Measurements from ENCODE around the gene HOXA7. TPM values are rescaled to one million over a fixed set of nuclear protein-coding genes. Genes with fewer than 3 reads are reported as not detected.

Gene HOXA7
- total RNA-seq, 2 donors from 2014 or later = 0.28 to 0.54 TPM

DNA sequence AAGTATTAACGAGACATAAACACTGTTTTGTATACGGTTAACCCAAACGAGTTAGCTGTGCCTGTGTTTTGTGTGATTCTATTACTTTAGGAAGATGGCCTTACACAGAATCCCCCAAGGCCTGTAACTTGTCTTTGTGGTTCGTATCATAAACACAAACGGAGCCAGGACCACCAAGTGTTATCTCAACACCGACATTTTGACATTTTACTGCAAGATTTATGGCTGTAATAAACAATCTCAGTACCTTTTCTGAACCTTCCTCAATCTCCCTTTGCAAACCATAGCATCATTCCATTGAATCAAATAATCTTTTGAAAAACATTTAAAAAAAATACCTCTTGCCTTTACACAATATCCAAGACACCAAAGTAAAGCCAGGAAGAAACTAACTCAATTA lies 23.5 kb downstream of the HOXA7 start:
- no peaks in the 10 kb centered on the region for H3K27me3 ChIP-seq (replicated peaks; ENCODE audit: insufficient read depth)
- H3K36me3 ChIP-seq = no peaks in the 10 kb centered on the region
- no peaks in the 10 kb centered on the region for H3K9me3 ChIP-seq
- DNase-seq (ENCODE audit: low spot score) = no peak
- H3K4me1 ChIP-seq (ENCODE audit: control insufficient read depth in 1 of 2, low read depth in 2 of 2) = peaks cover 7 to 34% of the 10 kb centered on the region in 2 donors
- no peak for ATAC-seq (ENCODE audit: insufficient number of reproducible peaks, low FRiP score, low read depth)
- TF ChIP-seq, protein P1, sequence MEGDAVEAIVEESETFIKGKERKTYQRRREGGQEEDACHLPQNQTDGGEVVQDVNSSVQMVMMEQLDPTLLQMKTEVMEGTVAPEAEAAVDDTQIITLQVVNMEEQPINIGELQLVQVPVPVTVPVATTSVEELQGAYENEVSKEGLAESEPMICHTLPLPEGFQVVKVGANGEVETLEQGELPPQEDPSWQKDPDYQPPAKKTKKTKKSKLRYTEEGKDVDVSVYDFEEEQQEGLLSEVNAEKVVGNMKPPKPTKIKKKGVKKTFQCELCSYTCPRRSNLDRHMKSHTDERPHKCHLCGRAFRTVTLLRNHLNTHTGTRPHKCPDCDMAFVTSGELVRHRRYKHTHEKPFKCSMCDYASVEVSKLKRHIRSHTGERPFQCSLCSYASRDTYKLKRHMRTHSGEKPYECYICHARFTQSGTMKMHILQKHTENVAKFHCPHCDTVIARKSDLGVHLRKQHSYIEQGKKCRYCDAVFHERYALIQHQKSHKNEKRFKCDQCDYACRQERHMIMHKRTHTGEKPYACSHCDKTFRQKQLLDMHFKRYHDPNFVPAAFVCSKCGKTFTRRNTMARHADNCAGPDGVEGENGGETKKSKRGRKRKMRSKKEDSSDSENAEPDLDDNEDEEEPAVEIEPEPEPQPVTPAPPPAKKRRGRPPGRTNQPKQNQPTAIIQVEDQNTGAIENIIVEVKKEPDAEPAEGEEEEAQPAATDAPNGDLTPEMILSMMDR (IDR thresholded peaks at IDR 0.05) = no peak
- H3K4me3 ChIP-seq = no peak overlapping the region
- H3K27ac ChIP-seq = no peak overlapping the region

GRCh38 chr7:27132214-27132613 lies 24.3 kb downstream of the HOXA7 start:
- no peak for ATAC-seq (ENCODE audit: insufficient number of reproducible peaks, low FRiP score, low read depth)
- H3K27me3 ChIP-seq (replicated peaks; ENCODE audit: insufficient read depth) = no peaks in the 10 kb centered on the region
- H3K4me1 ChIP-seq (ENCODE audit: control insufficient read depth in 1 of 2, low read depth in 2 of 2) = peaks cover 7 to 41% of the 10 kb centered on the region in 2 donors
- H3K4me3 ChIP-seq = no peak overlapping the region
- H3K27ac ChIP-seq = no peak overlapping the region
- TF ChIP-seq, protein P1 (IDR thresholded peaks at IDR 0.05) = no peak
- no peaks in the 10 kb centered on the region for H3K36me3 ChIP-seq
- DNase-seq (ENCODE audit: low spot score) = no peak
- H3K9me3 ChIP-seq = no peaks in the 10 kb centered on the region

DNA sequence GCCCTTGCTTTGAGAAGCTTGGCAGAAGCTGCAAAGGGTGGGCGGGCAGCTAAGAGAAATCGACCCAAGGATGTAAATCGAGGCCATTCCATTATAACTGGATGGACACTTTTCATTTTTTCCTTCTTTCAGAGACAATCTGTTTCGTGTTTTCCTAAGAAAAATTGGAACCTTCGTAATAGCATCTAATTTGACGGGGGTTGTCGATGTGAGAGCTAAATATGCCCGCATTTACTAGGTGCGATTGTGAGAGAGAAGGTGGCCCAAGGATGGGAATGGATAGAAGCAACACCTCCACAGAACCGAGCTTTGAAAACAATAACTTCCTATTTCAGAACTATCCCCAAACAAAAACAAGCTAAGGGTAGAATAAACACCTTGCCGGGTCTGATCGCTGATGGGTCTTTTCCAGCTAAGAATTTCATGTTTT lies 25.1 kb downstream of the HOXA7 start:
- DNase-seq (ENCODE audit: low spot score) (no peak), ATAC-seq (ENCODE audit: insufficient number of reproducible peaks, low FRiP score, low read depth) (no peak)
- TF ChIP-seq, protein P1 (IDR thresholded peaks at IDR 0.05) = no peak
- H3K4me3 ChIP-seq = peak overlapping the region; percentile 77
- H3K36me3 ChIP-seq = no peaks in the 10 kb centered on the region
- H3K27ac ChIP-seq = peak overlapping the region; percentile 75 to 87
- H3K4me1 ChIP-seq (ENCODE audit: control insufficient read depth in 1 of 2, low read depth in 2 of 2) = peaks cover 2 to 42% of the 10 kb centered on the region in 2 donors
- H3K27me3 ChIP-seq (replicated peaks; ENCODE audit: insufficient read depth) = no peaks in the 10 kb centered on the region
- H3K9me3 ChIP-seq = no peaks in the 10 kb centered on the region

- H3K4me1 ChIP-seq (ENCODE audit: control insufficient read depth in 1 of 2, low read depth in 2 of 2) = peaks cover 0 to 42% of the 10 kb centered on the region in 2 donors
- ATAC-seq (ENCODE audit: insufficient number of reproducible peaks, low FRiP score, low read depth) (peak; percentile 96), DNase-seq (ENCODE audit: low spot score) (peak; percentile 66)
- peak within 1 kb of the TSS; percentile 77 for H3K4me3 ChIP-seq
- TF ChIP-seq, protein P1 (IDR thresholded peaks at IDR 0.05) = no peak
- H3K36me3 ChIP-seq = no peaks in the 10 kb centered on the region
- H3K27ac ChIP-seq = peak within 1 kb of the TSS; percentile 85 to 87
- no peaks in the 10 kb centered on the region for H3K27me3 ChIP-seq (replicated peaks; ENCODE audit: insufficient read depth)
- H3K9me3 ChIP-seq = no peaks in the 10 kb centered on the region
Observed at GRCh38 chr7:27130540-27131389, 25.7 kb downstream of the HOXA7 start, which contains the start of gene HOXA4. HOXA4 (minus strand) TSS chr7:27130757; CDS start chr7:27130733, 24 bp downstream.

GRCh38 chr7:27129729-27130539 lies 26.5 kb downstream of the HOXA7 start:
- no peak for DNase-seq (ENCODE audit: low spot score)
- Histone ChIP-seq H3K36me3 (no peaks in the 10 kb centered on the region), H3K4me1 (ENCODE audit: control insufficient read depth in 1 of 2, low read depth in 2 of 2) (peaks cover 0 to 49% of the 10 kb centered on the region in 2 donors), H3K4me3 (peak overlapping the region; percentile 77), H3K27me3 (replicated peaks; ENCODE audit: insufficient read depth) (no peaks in the 10 kb centered on the region), H3K9me3 (no peaks in the 10 kb centered on the region), H3K27ac (peak overlapping the region; percentile 85 to 87)
- TF ChIP-seq, protein P1 (IDR thresholded peaks at IDR 0.05) = no peak
- ATAC-seq (ENCODE audit: insufficient number of reproducible peaks, low FRiP score, low read depth) = peak; percentile 31
